Breast epithelium (tissue), 4 donors: Measurements from ENCODE around the gene LRRC49. TPM values are rescaled to one million over a fixed set of nuclear protein-coding genes. Genes with fewer than 3 reads are reported as not detected.
"Not testable (repeated sequence)": the region's sequence is repeated elsewhere in the genome, so short reads cannot be mapped to it uniquely, and the experiment has no call there.

Experiments
- DNase-seq, 2 donors: peaks; one replicate each; pipeline ENCODE4 v3.0.0-alpha.2; 2019; ENCODE audit warnings: low spot score in 2 of 2
- H3K27ac ChIP-seq, 2 donors: fragments of 200-600 bp; sonication (generic) in 1 of 2; one replicate each; pipeline ENCODE4 v1.5.1; 2016 to 2019; ENCODE audit warnings: mild to moderate bottlenecking in 1 of 2
- H3K27me3 ChIP-seq, 2 donors: fragments of 200-600 bp; sonication (generic) in 1 of 2; one replicate each; pipeline versions ENCODE4 v1.5.1 to v1.6.0; 2017 to 2019; ENCODE audit warnings: control low read depth in 1 of 2, mild to moderate bottlenecking in 1 of 2
- H3K36me3 ChIP-seq: fragments of 200-600 bp; one replicate; pipeline ENCODE4 v1.5.1; 2019
- H3K4me1 ChIP-seq, 2 donors: fragments of 200-600 bp; sonication (generic); one replicate each; pipeline ENCODE4 v1.5.1; 2016 to 2019; ENCODE audit warnings: control low read depth in 1 of 2
- H3K4me3 ChIP-seq, 3 donors: fragments of 200-600 bp; sonication (generic); 1 replicate in 2 of 3; 2 replicates in 1 of 3; pipeline ENCODE4 v1.5.1; 2016 to 2019; ENCODE audit warnings: mild to moderate bottlenecking in 3 of 3, moderate library complexity in 2 of 3
- H3K9me3 ChIP-seq, 2 donors: fragments of 200-600 bp; sonication (generic) in 1 of 2; one replicate each; pipeline ENCODE4 v1.5.1; 2016 to 2019; ENCODE audit warnings: control low read depth in 1 of 2
- POLR2A ChIP-seq: fragments of 450-650 bp; IDR thresholded peaks from one replicate; pipeline ENCODE4 v1.6.1; 2016; ENCODE audit warnings: antibody characterized with exemption, mild to moderate bottlenecking, moderate library complexity
- POLR2AphosphoS5 ChIP-seq, 3 donors: sonication (generic); formaldehyde crosslinking; IDR thresholded peaks; one replicate each; pipeline ENCODE4 v1.6.1; 2017; ENCODE audit warnings: antibody characterized with exemption in 3 of 3
- intact Hi-C: fragments of 100-400 bp; cut with DNase I; formaldehyde crosslinking; loops from one replicate; pipeline ENCODE4 v1.15.1; 2023; ENCODE audit warnings: low total_unique reads
- total RNA-seq, 3 donors: library from RNA; depleted of rRNA; stranded (reverse); fragments of >200 nt; gene quantifications; one replicate each; pipeline ENCODE4 v1.1.0, GENCODE V29; 2016
- TF ChIP-seq, protein P1 (sequence below), 3 donors: fragments of 450-650 bp; IDR thresholded peaks; one replicate each; pipeline ENCODE4 v1.5.1; 2016 to 2017; ENCODE audit warnings: antibody characterized with exemption in 3 of 3, mild to moderate bottlenecking in 3 of 3, moderate library complexity in 3 of 3

Gene LRRC49
- total RNA-seq, 3 donors from 2014 or later = 6.7 to 13.3 (median 9.5) TPM

DNA sequence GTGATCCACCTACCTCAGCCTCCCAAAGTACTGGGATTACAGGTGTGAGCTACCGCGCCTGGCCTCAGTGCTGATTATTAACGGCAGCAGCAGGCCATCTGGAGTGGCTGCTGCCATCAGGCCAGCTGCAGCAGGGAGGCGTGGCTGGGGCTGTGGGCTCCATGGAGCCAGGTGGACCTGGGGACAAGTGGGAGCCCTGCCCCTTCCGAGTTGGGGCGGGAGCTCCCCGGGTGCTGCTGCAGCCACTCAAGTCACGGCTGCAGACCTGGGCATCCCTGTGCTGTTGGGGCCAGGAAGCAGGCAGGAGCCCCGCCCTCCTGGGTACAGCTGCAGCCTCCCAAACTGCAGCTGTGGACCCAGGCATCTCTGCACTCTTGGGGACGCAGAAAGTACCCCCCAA, 23.9 kb downstream of the LRRC49 start:
- no peaks in the 10 kb centered on the region for H3K4me1 ChIP-seq
- H3K9me3 ChIP-seq = peaks cover 0 to 5% of the 10 kb centered on the region in 2 donors
- H3K36me3 ChIP-seq = peaks cover 6% of the 10 kb centered on the region
- intact Hi-C loops = no loop called here
- TF ChIP-seq POLR2A (no peak), POLR2AphosphoS5 (IDR thresholded peaks at IDR 0.05) (no peak)
- TF ChIP-seq, protein P1, sequence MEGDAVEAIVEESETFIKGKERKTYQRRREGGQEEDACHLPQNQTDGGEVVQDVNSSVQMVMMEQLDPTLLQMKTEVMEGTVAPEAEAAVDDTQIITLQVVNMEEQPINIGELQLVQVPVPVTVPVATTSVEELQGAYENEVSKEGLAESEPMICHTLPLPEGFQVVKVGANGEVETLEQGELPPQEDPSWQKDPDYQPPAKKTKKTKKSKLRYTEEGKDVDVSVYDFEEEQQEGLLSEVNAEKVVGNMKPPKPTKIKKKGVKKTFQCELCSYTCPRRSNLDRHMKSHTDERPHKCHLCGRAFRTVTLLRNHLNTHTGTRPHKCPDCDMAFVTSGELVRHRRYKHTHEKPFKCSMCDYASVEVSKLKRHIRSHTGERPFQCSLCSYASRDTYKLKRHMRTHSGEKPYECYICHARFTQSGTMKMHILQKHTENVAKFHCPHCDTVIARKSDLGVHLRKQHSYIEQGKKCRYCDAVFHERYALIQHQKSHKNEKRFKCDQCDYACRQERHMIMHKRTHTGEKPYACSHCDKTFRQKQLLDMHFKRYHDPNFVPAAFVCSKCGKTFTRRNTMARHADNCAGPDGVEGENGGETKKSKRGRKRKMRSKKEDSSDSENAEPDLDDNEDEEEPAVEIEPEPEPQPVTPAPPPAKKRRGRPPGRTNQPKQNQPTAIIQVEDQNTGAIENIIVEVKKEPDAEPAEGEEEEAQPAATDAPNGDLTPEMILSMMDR (IDR thresholded peaks at IDR 0.05) = no peak
- no peak for DNase-seq
- H3K4me3 ChIP-seq = no peak overlapping the region
- H3K27me3 ChIP-seq = no peaks in the 10 kb centered on the region
- H3K27ac ChIP-seq = no peak overlapping the region

GRCh38 chr15:70917955-70918354, 25.3 kb downstream of the LRRC49 start:
- Histone ChIP-seq H3K27ac (no peak overlapping the region), H3K4me3 (no peak overlapping the region), H3K27me3 (no peaks in the 10 kb centered on the region), H3K36me3 (peaks cover 6% of the 10 kb centered on the region), H3K4me1 (no peaks in the 10 kb centered on the region), H3K9me3 (peaks cover 0 to 5% of the 10 kb centered on the region in 2 donors)
- TF ChIP-seq, protein P1 (IDR thresholded peaks at IDR 0.05) = no peak
- TF ChIP-seq POLR2AphosphoS5 (IDR thresholded peaks at IDR 0.05) = no peak
- TF ChIP-seq POLR2A = no peak
- no peak for DNase-seq
- intact Hi-C loops = no loop called here

GRCh38 chr15:70920981-70921696, 28.5 kb downstream of the LRRC49 start:
- Histone ChIP-seq H3K27me3 (no peaks in the 10 kb centered on the region), H3K4me1 (no peaks in the 10 kb centered on the region), H3K27ac (no peak overlapping the region), H3K4me3 (no peak overlapping the region), H3K9me3 (peaks cover 0 to 5% of the 10 kb centered on the region in 2 donors), H3K36me3 (no peaks in the 10 kb centered on the region)
- TF ChIP-seq POLR2A (no peak), POLR2AphosphoS5 (IDR thresholded peaks at IDR 0.05) (no peak)
- TF ChIP-seq, protein P1 (IDR thresholded peaks at IDR 0.05) = no peak
- DNase-seq = no peak
- intact Hi-C loops = no loop called here

GRCh38 chr15:70922119-70922518, 29.5 kb downstream of the LRRC49 start:
- intact Hi-C loops = no loop called here
- H3K36me3 ChIP-seq = no peaks in the 10 kb centered on the region
- TF ChIP-seq POLR2A (no peak), POLR2AphosphoS5 (IDR thresholded peaks at IDR 0.05) (no peak)
- TF ChIP-seq, protein P1 (IDR thresholded peaks at IDR 0.05) = no peak

DNA sequence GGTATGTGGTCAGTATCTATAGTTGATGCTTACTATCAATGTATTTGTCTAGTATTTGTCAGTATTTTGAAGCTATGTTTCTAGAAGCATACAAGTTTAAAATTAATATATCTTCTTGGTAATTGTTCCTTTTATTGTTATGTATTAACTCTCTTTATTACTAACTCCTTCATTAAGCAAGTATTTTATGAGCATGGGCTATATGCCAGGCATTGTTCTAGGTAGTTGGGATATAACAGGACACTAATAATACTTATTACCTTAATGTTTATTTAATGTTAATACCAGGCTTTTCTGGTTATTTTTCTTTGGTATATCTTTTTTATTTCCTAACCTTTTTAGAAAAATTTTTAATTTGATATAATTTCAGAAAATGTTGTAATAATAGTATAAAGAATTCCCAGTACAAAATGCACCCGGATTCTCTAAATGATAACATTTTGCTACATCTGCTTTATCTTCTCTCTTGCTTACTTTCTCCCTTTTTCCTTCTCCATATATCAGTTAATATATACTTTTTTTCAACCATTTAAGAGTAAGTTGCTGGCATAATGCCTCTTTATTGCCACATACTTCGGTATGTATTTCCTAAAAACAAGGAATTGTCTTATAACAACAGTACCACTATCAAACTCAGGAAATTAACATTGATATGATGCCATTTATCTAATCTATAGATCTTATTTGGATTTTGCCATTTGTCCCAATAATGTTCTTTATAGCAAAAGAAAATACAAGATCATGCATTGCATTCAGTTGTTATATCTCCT, 30.9 kb downstream of the LRRC49 start:
- Histone ChIP-seq H3K27me3 (no peaks in the 10 kb centered on the region), H3K4me1 (no peaks in the 10 kb centered on the region), H3K9me3 (no peaks in the 10 kb centered on the region), H3K27ac (no peak overlapping the region), H3K4me3 (no peak overlapping the region), H3K36me3 (no peaks in the 10 kb centered on the region)
- TF ChIP-seq POLR2A = no peak
- TF ChIP-seq POLR2AphosphoS5 (IDR thresholded peaks at IDR 0.05) = no peak
- TF ChIP-seq, protein P1 (IDR thresholded peaks at IDR 0.05) = no peak
- DNase-seq = no peak
- intact Hi-C loops = no loop called here

More at GRCh38 chr15:70922119-70922518, 29.5 kb downstream of the LRRC49 start:
- no peak for DNase-seq
- peaks cover 0 to 4% of the 10 kb centered on the region in 2 donors for H3K9me3 ChIP-seq
- no peaks in the 10 kb centered on the region for H3K27me3 ChIP-seq
- H3K4me3 ChIP-seq = no peak overlapping the region
- H3K4me1 ChIP-seq = no peaks in the 10 kb centered on the region
- no peak overlapping the region for H3K27ac ChIP-seq

DNA sequence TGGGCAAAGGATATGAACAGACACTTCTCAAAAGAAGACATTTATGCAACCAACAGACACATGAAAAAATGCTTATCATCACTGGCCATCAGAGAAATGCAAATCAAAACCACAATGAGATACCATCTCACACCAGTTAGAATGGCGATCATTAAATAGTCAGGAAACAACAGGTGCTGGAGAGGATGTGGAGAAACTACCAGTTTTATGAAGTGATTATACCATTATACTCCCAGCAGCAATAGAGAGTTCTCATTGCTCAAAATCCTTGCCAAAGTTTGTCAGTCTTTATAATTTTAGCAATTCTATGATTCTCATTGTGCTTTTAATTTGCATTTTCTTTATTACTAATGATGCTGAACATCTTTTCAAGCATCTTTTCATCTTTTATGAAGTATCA, 34.3 kb downstream of the LRRC49 start:
- H3K27ac ChIP-seq, H3K9me3 ChIP-seq, H3K4me1 ChIP-seq, H3K4me3 ChIP-seq, H3K27me3 ChIP-seq, H3K36me3 ChIP-seq, intact Hi-C loops, DNase-seq: not testable (repeated sequence)
